Breast epithelium (tissue), 3 donors: ENCODE data around the gene MCF2L2.

Experiments
- POLR2A ChIP-seq: fragments of 450-650 bp; IDR thresholded peaks from one replicate; pipeline ENCODE4 v1.6.1; 2016; ENCODE audit warnings: antibody characterized with exemption, mild to moderate bottlenecking, moderate library complexity
- POLR2AphosphoS5 ChIP-seq, 3 donors: sonication (generic); formaldehyde crosslinking; IDR thresholded peaks; one replicate each; pipeline ENCODE4 v1.6.1; 2017; ENCODE audit warnings: antibody characterized with exemption in 3 of 3
- TF ChIP-seq, protein P1 (sequence below), 3 donors: fragments of 450-650 bp; IDR thresholded peaks; one replicate each; pipeline ENCODE4 v1.5.1; 2016 to 2017; ENCODE audit warnings: antibody characterized with exemption in 3 of 3, mild to moderate bottlenecking in 3 of 3, moderate library complexity in 3 of 3

GRCh38 chr3:183427196-183427875 is 1.1 kb downstream of the MCF2L2 start:
- TF ChIP-seq, protein P1, sequence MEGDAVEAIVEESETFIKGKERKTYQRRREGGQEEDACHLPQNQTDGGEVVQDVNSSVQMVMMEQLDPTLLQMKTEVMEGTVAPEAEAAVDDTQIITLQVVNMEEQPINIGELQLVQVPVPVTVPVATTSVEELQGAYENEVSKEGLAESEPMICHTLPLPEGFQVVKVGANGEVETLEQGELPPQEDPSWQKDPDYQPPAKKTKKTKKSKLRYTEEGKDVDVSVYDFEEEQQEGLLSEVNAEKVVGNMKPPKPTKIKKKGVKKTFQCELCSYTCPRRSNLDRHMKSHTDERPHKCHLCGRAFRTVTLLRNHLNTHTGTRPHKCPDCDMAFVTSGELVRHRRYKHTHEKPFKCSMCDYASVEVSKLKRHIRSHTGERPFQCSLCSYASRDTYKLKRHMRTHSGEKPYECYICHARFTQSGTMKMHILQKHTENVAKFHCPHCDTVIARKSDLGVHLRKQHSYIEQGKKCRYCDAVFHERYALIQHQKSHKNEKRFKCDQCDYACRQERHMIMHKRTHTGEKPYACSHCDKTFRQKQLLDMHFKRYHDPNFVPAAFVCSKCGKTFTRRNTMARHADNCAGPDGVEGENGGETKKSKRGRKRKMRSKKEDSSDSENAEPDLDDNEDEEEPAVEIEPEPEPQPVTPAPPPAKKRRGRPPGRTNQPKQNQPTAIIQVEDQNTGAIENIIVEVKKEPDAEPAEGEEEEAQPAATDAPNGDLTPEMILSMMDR (IDR thresholded peaks at IDR 0.05), result no peak
- no peak for TF ChIP-seq POLR2A
- TF ChIP-seq POLR2AphosphoS5 (IDR thresholded peaks at IDR 0.05), result no peak
